Thymus (tissue), 11 donors: ENCODE results near the gene GSTM5. TPM values are rescaled to one million over a fixed set of nuclear protein-coding genes. Genes with fewer than 3 reads are reported as not detected.
A peak's percentile ranks its signal among the peaks of the same experiment; 100 is the strongest.
"Not testable (repeated sequence)": the region's sequence is repeated elsewhere in the genome, so short reads cannot be mapped to it uniquely, and the experiment has no call there.

Experiments
- DNase-seq, 9 donors: peaks; one replicate each; pipeline ENCODE4 v3.0.0-alpha.2; 2013; ENCODE audit warnings: low spot score in 9 of 9, low read depth in 6 of 9, missing footprints in 1 of 9
- H3K27ac ChIP-seq, 2 donors: one replicate each; pipeline ENCODE4 v1.5.1; 2013; ENCODE audit warnings: control low read depth in 1 of 2, low read depth in 1 of 2, low read length in 1 of 2, mild to moderate bottlenecking in 1 of 2, moderate library complexity in 1 of 2
- H3K27me3 ChIP-seq, 2 donors: one replicate each; pipeline ENCODE4 v1.5.1; 2013; ENCODE audit warnings: low read length in 1 of 2; ENCODE audit not compliant: control insufficient read depth in 2 of 2, insufficient read depth in 1 of 2
- H3K36me3 ChIP-seq, 2 donors: one replicate each; pipeline ENCODE4 v1.5.1; 2013; ENCODE audit warnings: low read length in 1 of 2, mild to moderate bottlenecking in 1 of 2, moderate library complexity in 1 of 2; ENCODE audit not compliant: control insufficient read depth in 2 of 2, insufficient read depth in 2 of 2
- H3K4me1 ChIP-seq, 2 donors: one replicate each; pipeline ENCODE4 v1.5.1; 2013; ENCODE audit warnings: low read length in 2 of 2; ENCODE audit not compliant: control insufficient read depth in 2 of 2, insufficient read depth in 2 of 2
- H3K4me3 ChIP-seq, 2 donors: one replicate each; pipeline ENCODE4 v1.5.1; 2013; ENCODE audit warnings: low read length in 2 of 2, control low read depth in 1 of 2, mild to moderate bottlenecking in 1 of 2
- H3K9me3 ChIP-seq, 2 donors: one replicate each; pipeline ENCODE4 v1.5.1; 2013; ENCODE audit warnings: low read length in 1 of 2, mild to moderate bottlenecking in 1 of 2; ENCODE audit not compliant: control insufficient read depth in 2 of 2, insufficient read depth in 1 of 2
- WGBS: extraction: QIAGEN DNeasy Blood & Tissue Kit; methylation state at CpG from one replicate; pipeline ENCODE4 v1.1.7; 2013; 5-methylcytosine and 5-hydroxymethylcytosine counted together
- polyA plus RNA-seq: library from polyadenylated mRNA; stranded (reverse); fragments of 200-250 nt; gene quantifications from one replicate; pipeline ENCODE4 v1.2.3, GENCODE V29; 2013
- total RNA-seq: library from RNA; stranded (reverse); fragments of 120-200 nt; gene quantifications from one replicate; pipeline ENCODE4 v1.2.4, GENCODE V29; 2013
- donor health status: healthy.

The GSTM5 gene
- total and polyA plus RNA-seq, 2 donors = 2.3 to 4.1 TPM

DNA sequence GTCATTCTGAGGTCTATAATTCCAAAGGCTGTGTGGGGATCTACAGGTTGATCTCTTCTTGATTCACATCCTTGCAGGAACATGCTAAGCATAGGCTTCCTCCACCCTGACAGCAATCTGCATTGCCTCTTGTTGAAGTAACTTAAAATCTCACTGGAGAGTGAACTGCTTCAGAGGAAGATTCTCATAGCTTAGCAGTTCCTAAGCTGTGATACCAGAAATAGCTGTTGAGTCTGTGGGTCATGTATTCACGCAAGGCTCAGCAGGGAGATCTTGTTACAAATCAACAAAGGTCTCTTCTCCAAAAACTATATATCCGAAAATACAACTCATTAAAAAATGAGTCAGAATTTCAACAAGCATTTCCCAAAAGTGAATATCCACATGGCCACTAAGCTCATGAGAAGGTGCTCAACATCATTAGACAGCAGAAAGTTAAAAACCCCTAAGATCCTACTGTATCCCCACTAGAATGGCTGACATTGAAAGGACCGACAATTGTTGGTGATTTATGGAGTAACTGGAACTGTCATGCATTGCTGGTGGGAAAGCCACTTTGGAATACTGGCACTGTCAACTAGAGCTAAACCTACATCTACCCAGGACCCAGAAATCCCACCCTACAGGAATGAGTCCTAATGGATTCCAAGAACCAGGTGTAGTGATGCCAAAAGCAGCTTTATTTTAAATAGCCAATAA is 35.2 kb upstream of the GSTM5 start:
- H3K27ac ChIP-seq, H3K9me3 ChIP-seq, H3K27me3 ChIP-seq, H3K36me3 ChIP-seq, DNase-seq, H3K4me1 ChIP-seq, H3K4me3 ChIP-seq: not testable (repeated sequence)
- WGBS = 78% methylated on average over 3 of the region's 3 CpGs

DNA sequence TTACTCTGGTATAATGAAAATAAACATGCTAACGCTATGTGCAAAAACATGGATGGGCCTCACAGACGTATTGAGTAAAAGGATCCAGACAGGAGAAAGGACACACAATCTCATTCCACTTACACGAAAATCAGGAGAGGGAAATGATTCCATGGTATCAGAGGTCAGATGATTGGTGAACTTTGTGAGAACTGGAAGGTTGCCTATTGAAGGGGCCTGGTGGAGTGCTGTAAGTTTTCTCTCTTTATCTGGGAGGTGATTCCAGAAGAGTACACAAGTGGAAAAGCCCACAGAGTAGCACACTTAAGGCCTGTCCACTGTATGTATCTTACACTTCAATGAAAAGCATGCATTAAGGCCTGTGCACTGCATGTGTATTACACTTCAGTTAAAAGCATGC is 34.6 kb upstream of the GSTM5 start:
- H3K36me3 ChIP-seq = no peaks in the 10 kb centered on the region
- H3K4me3 ChIP-seq = no peak overlapping the region
- H3K27ac ChIP-seq = no peak overlapping the region
- WGBS = 97% methylated on average over 3 of the region's 3 CpGs
- H3K27me3 ChIP-seq = no peaks in the 10 kb centered on the region
- no peaks in the 10 kb centered on the region for H3K9me3 ChIP-seq
- no peaks in the 10 kb centered on the region for H3K4me1 ChIP-seq
- DNase-seq = no peak

DNA sequence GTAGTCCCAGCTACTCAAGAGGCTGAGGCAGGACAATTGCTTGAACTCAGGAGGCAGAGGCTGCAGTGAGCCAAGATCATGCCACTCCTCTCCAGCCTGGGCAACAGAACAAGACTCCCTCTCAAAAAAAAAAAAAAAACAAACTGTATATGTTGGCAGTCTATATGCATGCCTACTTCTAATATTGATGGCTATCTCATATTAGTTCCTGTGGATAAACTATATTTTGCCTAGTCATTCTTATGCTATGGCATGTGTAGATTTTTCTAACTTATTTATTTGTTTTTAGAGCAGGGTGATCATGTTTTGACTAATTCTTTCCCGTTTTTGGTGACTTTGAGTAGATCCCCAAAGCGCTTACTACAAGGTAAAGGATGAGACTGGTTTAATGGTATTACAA is 33.4 kb upstream of the GSTM5 start:
- DNase-seq, H3K9me3 ChIP-seq, H3K4me3 ChIP-seq, H3K27me3 ChIP-seq, H3K4me1 ChIP-seq, H3K27ac ChIP-seq, H3K36me3 ChIP-seq: not testable (repeated sequence)
- 94% methylated on average over 2 of the region's 2 CpGs for whole genome bisulfite sequencing

DNA sequence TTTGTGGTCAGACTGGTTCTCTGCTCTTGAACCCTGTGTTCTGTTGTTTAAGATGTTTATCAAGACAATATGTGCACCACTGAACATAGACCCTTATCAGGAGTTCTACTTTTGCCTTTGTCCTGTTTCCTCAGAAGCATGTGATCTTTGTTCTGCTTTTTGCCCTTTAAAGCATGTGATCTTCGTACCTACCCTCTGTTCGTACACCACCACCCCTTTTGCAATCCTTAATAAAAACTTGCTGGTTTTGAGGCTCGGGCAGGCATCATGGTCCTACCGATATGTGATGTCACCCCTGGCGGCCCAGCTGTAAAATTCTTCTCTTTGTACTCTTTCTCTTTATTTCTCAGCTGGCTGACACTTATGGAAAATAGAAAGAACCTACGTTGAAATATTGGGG is 27.3 kb upstream of the GSTM5 start:
- H3K4me1 ChIP-seq, H3K4me3 ChIP-seq, H3K27me3 ChIP-seq, DNase-seq, H3K36me3 ChIP-seq, H3K9me3 ChIP-seq, H3K27ac ChIP-seq: not testable (repeated sequence)
- WGBS = no CpG with 5 or more reads among the region's 6 CpGs

DNA sequence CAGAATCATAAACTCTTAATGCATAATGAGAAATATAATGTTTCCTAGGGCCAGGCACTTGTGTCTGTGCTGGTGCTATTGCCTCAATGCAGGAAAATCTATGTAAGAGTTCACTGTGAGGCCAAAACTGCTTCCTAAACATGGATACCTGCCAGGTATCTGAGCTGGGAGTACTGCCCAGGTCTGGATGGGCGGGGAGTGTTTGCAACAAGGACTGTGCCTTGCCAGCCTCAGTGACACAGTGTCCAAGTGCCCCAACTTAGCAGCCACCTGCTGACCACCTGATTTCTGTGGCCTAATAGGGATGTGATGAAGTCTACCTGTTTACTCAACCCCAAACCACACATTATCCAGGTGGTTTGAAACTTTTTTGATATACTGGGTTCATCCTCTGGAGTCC is 26.7 kb upstream of the GSTM5 start:
- not testable (repeated sequence) for DNase-seq, H3K27me3 ChIP-seq, H3K9me3 ChIP-seq, H3K36me3 ChIP-seq, H3K4me3 ChIP-seq, H3K4me1 ChIP-seq, H3K27ac ChIP-seq
- no CpG with 5 or more reads among the region's 1 CpG for WGBS

DNA sequence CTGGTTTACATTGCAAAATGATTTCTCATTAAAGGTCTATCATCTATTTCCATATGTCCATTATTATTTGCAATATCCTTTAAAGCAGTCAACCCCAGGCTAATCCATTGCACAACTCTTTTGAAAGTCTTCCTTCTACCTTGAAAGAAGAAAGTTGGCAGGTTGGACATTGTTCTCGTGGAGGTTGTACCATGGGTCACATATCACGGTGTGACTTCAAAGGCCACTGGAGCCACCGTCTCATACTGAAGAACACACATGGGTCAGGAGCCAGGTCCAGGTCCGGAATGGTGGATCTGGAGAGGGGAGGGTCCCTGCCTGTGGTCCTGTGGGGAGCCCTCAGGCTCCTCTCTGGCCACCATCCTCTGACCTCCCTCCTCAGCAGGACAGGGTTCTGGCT is 26.2 kb upstream of the GSTM5 start:
- not testable (repeated sequence) for H3K4me1 ChIP-seq, H3K4me3 ChIP-seq, H3K27me3 ChIP-seq, DNase-seq, H3K36me3 ChIP-seq, H3K27ac ChIP-seq, H3K9me3 ChIP-seq
- WGBS = no CpG with 5 or more reads among the region's 4 CpGs

DNA sequence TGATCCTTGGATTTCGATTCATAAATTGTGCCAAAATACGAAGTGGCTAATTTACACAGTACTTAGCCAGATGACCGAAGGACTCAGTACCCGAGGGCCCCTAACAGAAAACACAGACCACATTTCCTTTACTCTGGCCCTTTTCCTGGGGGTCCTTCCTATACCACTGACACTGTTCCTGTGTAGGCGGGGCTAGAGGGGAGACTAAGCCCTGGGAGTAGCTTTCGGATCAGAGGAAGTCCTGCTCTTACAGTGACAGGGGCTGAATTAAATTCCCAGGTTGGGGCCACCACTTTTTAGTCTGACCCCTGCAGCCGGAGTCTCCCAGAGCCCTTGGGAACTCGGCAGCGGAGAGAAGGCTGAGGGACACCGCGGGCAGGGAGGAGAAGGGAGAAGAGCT is 24.9 kb upstream of the GSTM5 start:
- H3K27me3 ChIP-seq, H3K4me1 ChIP-seq, H3K36me3 ChIP-seq, DNase-seq, H3K9me3 ChIP-seq: not testable (repeated sequence)
- 71% methylated on average over 3 of the region's 11 CpGs for WGBS
- peak overlapping the region in 1 of 2 donors; percentile 58 for H3K4me3 ChIP-seq
- H3K27ac ChIP-seq = peak overlapping the region in 1 of 2 donors; percentile 43

DNA sequence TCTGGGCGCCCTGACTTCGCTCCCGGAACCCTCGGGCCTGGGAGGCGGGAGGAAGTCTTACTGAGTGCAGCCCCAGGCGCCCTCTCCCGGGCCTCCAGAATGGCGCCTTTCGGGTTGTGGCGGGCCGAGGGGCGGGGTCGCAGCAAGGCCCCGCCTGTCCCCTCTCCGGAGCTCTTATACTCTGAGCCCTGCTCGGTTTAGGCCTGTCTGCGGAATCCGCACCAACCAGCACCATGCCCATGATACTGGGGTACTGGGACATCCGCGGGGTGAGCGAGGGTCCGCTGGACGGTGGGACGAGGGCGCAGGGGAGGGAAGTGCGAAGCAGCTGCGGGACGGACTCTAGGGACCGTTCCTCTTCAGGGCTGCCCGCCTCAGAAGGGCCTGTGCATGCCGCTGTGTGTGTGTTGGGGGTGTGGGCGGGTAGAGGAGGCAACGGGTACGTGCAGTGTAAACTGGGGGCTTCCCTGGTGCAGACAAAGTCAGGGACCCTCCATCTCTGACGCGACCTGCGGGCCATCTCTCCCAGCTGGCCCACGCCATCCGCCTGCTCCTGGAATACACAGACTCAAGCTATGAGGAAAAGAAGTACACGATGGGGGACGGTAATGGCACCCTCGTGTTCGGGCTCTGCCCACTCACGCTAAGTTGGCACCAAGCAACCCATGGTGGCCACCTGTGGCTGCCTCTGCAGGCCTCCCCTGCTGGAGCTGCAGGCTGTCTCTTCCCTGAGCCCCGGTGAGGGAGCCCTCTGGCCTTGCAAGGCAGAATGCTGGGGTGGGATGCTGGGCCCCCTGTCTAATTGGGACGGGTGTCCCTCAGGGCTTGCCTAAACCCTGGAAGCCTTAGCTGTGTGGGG is 24.2 kb upstream of the GSTM5 start, which contains the start of gene GSTM1:
TSS of gene GSTM1 (plus strand) at position 177 of the 859 bp plus-strand sequence. CDS start at position 234, 57 bp downstream.
- Histone ChIP-seq H3K4me1 (peaks cover 0 to 3% of the 10 kb centered on the region in 2 donors), H3K27ac (peak within 1 kb of the TSS in 1 of 2 donors; percentile 43), H3K36me3 (no peaks in the 10 kb centered on the region), H3K9me3 (no peaks in the 10 kb centered on the region), H3K4me3 (peak within 1 kb of the TSS in 1 of 2 donors; percentile 58), H3K27me3 (no peaks in the 10 kb centered on the region)
- DNase-seq = peak in 5 of 9 donors; percentile 42 to 88 (median 68)
- no CpG with 5 or more reads among the region's 46 CpGs for WGBS

DNA sequence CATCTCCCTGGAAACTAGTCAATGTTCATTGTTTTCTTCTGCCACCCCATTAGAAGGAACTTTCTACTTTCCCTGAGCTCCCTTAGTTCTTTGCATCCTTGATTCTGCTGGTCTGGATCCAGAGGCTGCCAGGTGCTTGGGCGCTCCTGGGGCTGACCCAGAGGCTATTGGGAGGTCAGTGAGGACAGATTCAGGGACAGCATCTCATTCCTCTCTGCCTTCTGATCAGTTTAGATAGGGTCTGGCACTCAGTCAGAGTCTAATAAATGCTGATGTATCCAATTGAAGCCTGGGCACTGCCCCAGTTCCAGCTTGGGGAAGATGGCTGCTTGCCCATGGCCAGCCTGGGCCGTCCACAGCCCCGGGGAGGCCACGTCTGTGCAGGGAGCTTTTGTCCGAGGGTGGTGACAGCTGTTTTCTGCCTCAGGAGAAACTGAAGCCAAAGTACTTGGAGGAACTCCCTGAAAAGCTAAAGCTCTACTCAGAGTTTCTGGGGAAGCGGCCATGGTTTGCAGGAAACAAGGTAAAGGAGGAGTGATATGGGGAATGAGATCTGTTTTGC is 22.1 kb upstream of the GSTM5 start:
- Histone ChIP-seq H3K4me1 (peaks cover 0 to 3% of the 10 kb centered on the region in 2 donors), H3K36me3 (no peaks in the 10 kb centered on the region), H3K27ac (no peak overlapping the region), H3K9me3 (no peaks in the 10 kb centered on the region), H3K4me3 (no peak overlapping the region), H3K27me3 (no peaks in the 10 kb centered on the region)
- DNase-seq = no peak
- no CpG with 5 or more reads among the region's 6 CpGs for WGBS
